Endodermal cell (in vitro differentiated cells): ENCODE measurements around the gene FTSJ1. TPM values are rescaled to one million over a fixed set of nuclear protein-coding genes. Genes with fewer than 3 reads are reported as not detected.

Source experiments
- DNase-seq: peaks from one replicate; pipeline ENCODE4 v3.0.0-alpha.2; 2017
- H3K27ac ChIP-seq: 2 replicates; pipeline ENCODE4 v1.5.1; 2013; ENCODE audit warnings: mild to moderate bottlenecking, low read depth, low read length, moderate library complexity
- H3K27me3 ChIP-seq: 2 replicates; pipeline ENCODE4 v1.6.1; 2013; ENCODE audit warnings: mild to moderate bottlenecking, low read length, moderate library complexity; ENCODE audit not compliant: insufficient read depth, control insufficient read depth, poor library complexity, severe bottlenecking
- H3K36me3 ChIP-seq: 2 replicates; pipeline ENCODE4 v1.7.0; 2013; ENCODE audit warnings: mild to moderate bottlenecking, low read length, moderate library complexity; ENCODE audit not compliant: control insufficient read depth, insufficient read depth
- H3K4me1 ChIP-seq: one replicate; pipeline ENCODE4 v1.7.0; 2013; ENCODE audit warnings: low read length; ENCODE audit not compliant: control insufficient read depth, insufficient read depth
- H3K4me3 ChIP-seq: 2 replicates; pipeline ENCODE4 v1.5.1; 2013; ENCODE audit warnings: mild to moderate bottlenecking, low read length, moderate library complexity
- H3K9ac ChIP-seq: 2 replicates; pipeline ENCODE4 v1.6.1; 2013; ENCODE audit warnings: mild to moderate bottlenecking, low read length, moderate library complexity; ENCODE audit not compliant: poor library complexity, severe bottlenecking; ENCODE audit errors: extremely low read depth
- H3K9me3 ChIP-seq: 2 replicates; pipeline ENCODE4 v1.6.1; 2013; ENCODE audit warnings: mild to moderate bottlenecking, low read length, moderate library complexity; ENCODE audit not compliant: control insufficient read depth
- H3K27ac Mint-ChIP-seq: 2 replicates; pipeline ENCODE4 v1.8.0; 2020; ENCODE audit warnings: mixed read lengths
- H3K27me3 Mint-ChIP-seq: 2 replicates; pipeline ENCODE4 v1.8.0; 2021; ENCODE audit warnings: mild to moderate bottlenecking, mixed read lengths; ENCODE audit not compliant: insufficient read depth
- H3K36me3 Mint-ChIP-seq: 2 replicates; pipeline ENCODE4 v1.8.0; 2020; ENCODE audit warnings: low read depth, mixed read lengths
- H3K4me1 Mint-ChIP-seq: 2 replicates; pipeline ENCODE4 v1.8.0; 2020; ENCODE audit warnings: mixed read lengths
- H3K4me3 Mint-ChIP-seq: 2 replicates; pipeline ENCODE4 v1.8.0; 2020; ENCODE audit warnings: mild to moderate bottlenecking, moderate library complexity, mixed read lengths
- H3K9me3 Mint-ChIP-seq: 2 replicates; pipeline ENCODE4 v1.8.0; 2020; ENCODE audit warnings: mild to moderate bottlenecking, mixed read lengths
- WGBS, 2 experiments: methylation state at CpG; one replicate each; pipeline versions ENCODE4 v1.1.5 to v1.1.7; 2013; ENCODE audit warnings: missing lambda C conversion rate in 2 of 2, mixed read lengths in 1 of 2; ENCODE audit not compliant: insufficient coverage in 1 of 2, insufficient read length in 1 of 2; 5-methylcytosine and 5-hydroxymethylcytosine counted together
- total RNA-seq, 2 donors: library from RNA; stranded (reverse); fragmentation: NEBNext Ultra II Directional in 1 of 2; extraction: Animal tissue kit (Norgen Biotek cat#: 25700) in 1 of 2; gene quantifications; 2 replicates in 1 of 2; 3 replicates in 1 of 2; pipeline ENCODE4 v1.2.1, GENCODE V29; 2021
- TF ChIP-seq, protein P1 (sequence below): fragments of 200-600 bp; sonication (generic); conservative IDR thresholded peaks from 2 replicates; pipeline ENCODE4 v1.5.0; 2021; ENCODE audit warnings: antibody characterized with exemption, mild to moderate bottlenecking

FTSJ1 gene
- total RNA-seq, 2 donors from 2014 or later, result 47.3 to 54.3 TPM

DNA sequence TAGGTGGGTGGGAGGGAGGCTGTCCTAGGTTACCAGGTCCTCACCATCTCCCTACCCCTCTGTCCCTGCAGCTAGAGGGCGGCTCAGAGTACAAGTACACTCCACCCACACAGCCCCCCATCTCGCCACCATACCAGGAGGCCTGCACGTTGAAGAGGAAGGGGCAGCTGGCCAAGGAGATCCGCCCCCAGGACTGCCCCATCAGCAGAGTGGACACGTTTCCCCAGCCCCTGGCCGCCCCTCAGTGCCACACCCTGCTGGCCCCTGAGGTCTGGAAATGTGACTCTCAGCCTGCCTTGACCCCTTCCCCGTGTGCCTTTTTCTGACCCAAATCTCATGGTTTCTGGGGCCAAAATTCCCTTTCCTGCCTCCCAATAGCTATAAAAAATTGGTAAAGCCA lies 6.5 kb downstream of the FTSJ1 start:
- H3K4me3 ChIP-seq, result no peak overlapping the region
- Mint-ChIP-seq H3K27me3 (no peaks in the 10 kb centered on the region), H3K4me1 (peaks cover under 1% of the 10 kb centered on the region), H3K27ac (no peak overlapping the region), H3K9me3 (peaks cover 63% of the 10 kb centered on the region), H3K4me3 (no peak overlapping the region), H3K36me3 (peaks cover 50% of the 10 kb centered on the region)
- H3K27me3 ChIP-seq, result no peaks in the 10 kb centered on the region
- no peaks in the 10 kb centered on the region for H3K9me3 ChIP-seq
- no peaks in the 10 kb centered on the region for H3K4me1 ChIP-seq
- H3K9ac ChIP-seq, result no peak overlapping the region
- no peak for DNase-seq
- peaks cover 32% of the 10 kb centered on the region for H3K36me3 ChIP-seq
- WGBS, 2 experiments, result 92% methylated on average over 5 of the region's 7 CpGs; no CpG with 5 or more reads in 1 of the 2 experiments
- H3K27ac ChIP-seq, result no peak overlapping the region
- TF ChIP-seq, protein P1, sequence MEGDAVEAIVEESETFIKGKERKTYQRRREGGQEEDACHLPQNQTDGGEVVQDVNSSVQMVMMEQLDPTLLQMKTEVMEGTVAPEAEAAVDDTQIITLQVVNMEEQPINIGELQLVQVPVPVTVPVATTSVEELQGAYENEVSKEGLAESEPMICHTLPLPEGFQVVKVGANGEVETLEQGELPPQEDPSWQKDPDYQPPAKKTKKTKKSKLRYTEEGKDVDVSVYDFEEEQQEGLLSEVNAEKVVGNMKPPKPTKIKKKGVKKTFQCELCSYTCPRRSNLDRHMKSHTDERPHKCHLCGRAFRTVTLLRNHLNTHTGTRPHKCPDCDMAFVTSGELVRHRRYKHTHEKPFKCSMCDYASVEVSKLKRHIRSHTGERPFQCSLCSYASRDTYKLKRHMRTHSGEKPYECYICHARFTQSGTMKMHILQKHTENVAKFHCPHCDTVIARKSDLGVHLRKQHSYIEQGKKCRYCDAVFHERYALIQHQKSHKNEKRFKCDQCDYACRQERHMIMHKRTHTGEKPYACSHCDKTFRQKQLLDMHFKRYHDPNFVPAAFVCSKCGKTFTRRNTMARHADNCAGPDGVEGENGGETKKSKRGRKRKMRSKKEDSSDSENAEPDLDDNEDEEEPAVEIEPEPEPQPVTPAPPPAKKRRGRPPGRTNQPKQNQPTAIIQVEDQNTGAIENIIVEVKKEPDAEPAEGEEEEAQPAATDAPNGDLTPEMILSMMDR, result no peak

GRCh38 chrX:48487362-48487798 lies 11.4 kb downstream of the FTSJ1 start:
- Histone ChIP-seq H3K4me1 (no peaks in the 10 kb centered on the region), H3K27ac (no peak overlapping the region), H3K9ac (no peak overlapping the region), H3K9me3 (no peaks in the 10 kb centered on the region), H3K4me3 (no peak overlapping the region), H3K27me3 (no peaks in the 10 kb centered on the region), H3K36me3 (peaks cover 20% of the 10 kb centered on the region)
- H3K36me3 Mint-ChIP-seq, result peaks cover 20% of the 10 kb centered on the region
- H3K9me3 Mint-ChIP-seq, result peaks cover 70% of the 10 kb centered on the region
- H3K4me1 Mint-ChIP-seq, result no peaks in the 10 kb centered on the region
- no peak overlapping the region for H3K4me3 Mint-ChIP-seq
- H3K27me3 Mint-ChIP-seq, result no peaks in the 10 kb centered on the region
- no peak overlapping the region for H3K27ac Mint-ChIP-seq
- DNase-seq, result no peak
- 90 to 94% methylated on average over 7 to 10 of the region's 10 CpGs for WGBS, 2 experiments
- TF ChIP-seq, protein P1, result no peak

DNA sequence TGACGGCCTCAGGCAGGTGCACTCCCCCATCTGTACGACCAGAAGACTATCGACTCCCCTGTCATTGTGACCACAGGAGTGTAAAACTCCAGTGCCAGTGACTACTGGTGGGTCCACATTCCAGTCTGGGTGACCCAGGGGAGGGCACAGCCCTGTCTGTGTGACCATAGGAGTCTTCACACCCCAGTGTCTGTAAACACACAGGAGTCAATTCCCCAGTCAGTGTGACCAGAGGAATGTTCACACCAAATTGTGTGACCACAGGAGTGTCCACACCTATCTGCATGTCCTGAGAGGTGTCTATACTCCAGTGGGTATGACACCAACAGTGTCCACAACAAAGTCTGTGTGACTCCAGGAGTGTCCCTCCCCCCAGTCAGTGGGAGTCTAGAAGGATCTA lies 12.0 kb downstream of the FTSJ1 start:
- Histone ChIP-seq H3K9ac (no peak overlapping the region), H3K27ac (no peak overlapping the region), H3K4me1 (no peaks in the 10 kb centered on the region), H3K9me3 (no peaks in the 10 kb centered on the region), H3K36me3 (peaks cover 16% of the 10 kb centered on the region), H3K27me3 (no peaks in the 10 kb centered on the region), H3K4me3 (no peak overlapping the region)
- Mint-ChIP-seq H3K4me3 (no peak overlapping the region), H3K27me3 (no peaks in the 10 kb centered on the region), H3K27ac (no peak overlapping the region), H3K36me3 (peaks cover 16% of the 10 kb centered on the region), H3K9me3 (peaks cover 70% of the 10 kb centered on the region), H3K4me1 (no peaks in the 10 kb centered on the region)
- TF ChIP-seq, protein P1, result no peak
- DNase-seq, result no peak
- 97% methylated on average over 3 of the region's 3 CpGs; no CpG with 5 or more reads in 1 of the 2 experiments for WGBS, 2 experiments
